Dermis microvascular lymphatic vessel endothelial cell (primary cell): ENCODE results near the gene EP400. TPM values are rescaled to one million over a fixed set of nuclear protein-coding genes. Genes with fewer than 3 reads are reported as not detected.

Experiments
- DNase-seq, 2 donors: peaks; one replicate each; pipeline versions ENCODE4 v3.0.0 to v3.0.0-alpha.2; 2010; ENCODE audit warnings: low read depth in 2 of 2
- total RNA-seq: library from RNA; depleted of rRNA; stranded (reverse); fragments of >200 nt; gene quantifications from 2 replicates; pipeline ENCODE4 v1.2.1, GENCODE V29; 2014

Gene EP400, protein sequence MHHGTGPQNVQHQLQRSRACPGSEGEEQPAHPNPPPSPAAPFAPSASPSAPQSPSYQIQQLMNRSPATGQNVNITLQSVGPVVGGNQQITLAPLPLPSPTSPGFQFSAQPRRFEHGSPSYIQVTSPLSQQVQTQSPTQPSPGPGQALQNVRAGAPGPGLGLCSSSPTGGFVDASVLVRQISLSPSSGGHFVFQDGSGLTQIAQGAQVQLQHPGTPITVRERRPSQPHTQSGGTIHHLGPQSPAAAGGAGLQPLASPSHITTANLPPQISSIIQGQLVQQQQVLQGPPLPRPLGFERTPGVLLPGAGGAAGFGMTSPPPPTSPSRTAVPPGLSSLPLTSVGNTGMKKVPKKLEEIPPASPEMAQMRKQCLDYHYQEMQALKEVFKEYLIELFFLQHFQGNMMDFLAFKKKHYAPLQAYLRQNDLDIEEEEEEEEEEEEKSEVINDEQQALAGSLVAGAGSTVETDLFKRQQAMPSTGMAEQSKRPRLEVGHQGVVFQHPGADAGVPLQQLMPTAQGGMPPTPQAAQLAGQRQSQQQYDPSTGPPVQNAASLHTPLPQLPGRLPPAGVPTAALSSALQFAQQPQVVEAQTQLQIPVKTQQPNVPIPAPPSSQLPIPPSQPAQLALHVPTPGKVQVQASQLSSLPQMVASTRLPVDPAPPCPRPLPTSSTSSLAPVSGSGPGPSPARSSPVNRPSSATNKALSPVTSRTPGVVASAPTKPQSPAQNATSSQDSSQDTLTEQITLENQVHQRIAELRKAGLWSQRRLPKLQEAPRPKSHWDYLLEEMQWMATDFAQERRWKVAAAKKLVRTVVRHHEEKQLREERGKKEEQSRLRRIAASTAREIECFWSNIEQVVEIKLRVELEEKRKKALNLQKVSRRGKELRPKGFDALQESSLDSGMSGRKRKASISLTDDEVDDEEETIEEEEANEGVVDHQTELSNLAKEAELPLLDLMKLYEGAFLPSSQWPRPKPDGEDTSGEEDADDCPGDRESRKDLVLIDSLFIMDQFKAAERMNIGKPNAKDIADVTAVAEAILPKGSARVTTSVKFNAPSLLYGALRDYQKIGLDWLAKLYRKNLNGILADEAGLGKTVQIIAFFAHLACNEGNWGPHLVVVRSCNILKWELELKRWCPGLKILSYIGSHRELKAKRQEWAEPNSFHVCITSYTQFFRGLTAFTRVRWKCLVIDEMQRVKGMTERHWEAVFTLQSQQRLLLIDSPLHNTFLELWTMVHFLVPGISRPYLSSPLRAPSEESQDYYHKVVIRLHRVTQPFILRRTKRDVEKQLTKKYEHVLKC (N-terminal part only)
- 5.9 and 10.7 TPM in 2 replicates for total RNA-seq

DNA sequence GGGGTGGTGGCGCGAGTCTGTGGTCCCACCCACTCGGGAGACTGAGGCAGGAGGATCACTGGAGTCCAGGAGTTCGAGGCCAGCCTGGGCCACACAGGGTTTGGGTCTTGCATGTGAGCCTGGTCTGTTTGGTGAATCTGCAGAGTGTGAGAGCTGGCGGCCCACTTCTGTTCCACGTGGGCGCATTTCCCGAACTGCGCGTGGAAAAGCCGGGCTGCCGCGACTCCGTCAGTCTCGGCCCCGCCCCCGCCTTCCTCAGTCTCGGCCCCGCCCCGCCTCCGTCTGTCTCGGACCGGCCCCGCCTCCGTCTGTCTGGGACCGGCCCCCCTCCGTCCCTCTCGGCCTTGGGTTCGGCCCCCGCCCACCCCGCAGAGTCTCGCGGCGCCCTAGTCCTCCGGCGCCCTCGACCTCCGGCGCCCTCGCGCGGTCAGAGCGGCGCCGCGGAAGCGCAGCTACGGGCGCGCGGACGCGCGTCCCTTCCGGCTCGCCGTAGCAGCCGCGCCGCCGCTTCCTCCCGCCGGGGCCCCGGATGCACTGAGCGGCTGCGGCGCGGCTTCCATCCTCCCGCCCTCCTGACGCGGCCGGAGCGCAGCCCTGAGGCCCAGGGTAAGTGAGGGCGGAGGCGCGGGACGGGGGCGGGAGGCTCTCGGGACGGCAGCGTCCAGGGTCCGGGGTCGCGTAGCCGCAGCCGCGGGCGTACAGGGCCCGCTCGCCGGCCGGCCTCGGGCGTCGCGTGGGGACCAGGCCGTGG, at the start of gene EP400:
Gene EP400, plus strand, starts transcription at position 512 of the 751 bp plus-strand sequence. CDS start 10,678 bp downstream, outside the sequence.
- DNase-seq, result peak; percentile 50 to 92

DNA sequence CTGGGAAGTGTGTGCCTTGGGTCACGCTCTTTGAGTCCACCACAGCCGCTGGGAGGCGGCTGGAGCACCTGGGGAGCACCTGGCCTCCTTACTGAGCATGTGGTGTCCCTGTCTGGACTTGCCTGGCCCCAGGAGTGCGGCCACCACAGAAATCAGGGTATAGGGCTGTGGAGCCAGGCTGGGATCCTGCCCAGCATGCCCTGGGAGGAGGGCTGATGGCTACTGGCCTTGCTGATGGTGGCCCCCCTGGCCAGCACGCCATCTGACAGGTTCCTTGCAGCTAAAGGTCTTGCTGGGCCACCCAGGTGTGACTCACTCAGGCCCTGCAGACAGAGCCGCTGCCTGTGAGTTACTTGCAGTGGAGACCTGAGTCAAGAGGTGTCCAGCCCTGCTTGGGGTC, 49.3 kb upstream of the EP400 start:
- DNase-seq, result no peak

DNA sequence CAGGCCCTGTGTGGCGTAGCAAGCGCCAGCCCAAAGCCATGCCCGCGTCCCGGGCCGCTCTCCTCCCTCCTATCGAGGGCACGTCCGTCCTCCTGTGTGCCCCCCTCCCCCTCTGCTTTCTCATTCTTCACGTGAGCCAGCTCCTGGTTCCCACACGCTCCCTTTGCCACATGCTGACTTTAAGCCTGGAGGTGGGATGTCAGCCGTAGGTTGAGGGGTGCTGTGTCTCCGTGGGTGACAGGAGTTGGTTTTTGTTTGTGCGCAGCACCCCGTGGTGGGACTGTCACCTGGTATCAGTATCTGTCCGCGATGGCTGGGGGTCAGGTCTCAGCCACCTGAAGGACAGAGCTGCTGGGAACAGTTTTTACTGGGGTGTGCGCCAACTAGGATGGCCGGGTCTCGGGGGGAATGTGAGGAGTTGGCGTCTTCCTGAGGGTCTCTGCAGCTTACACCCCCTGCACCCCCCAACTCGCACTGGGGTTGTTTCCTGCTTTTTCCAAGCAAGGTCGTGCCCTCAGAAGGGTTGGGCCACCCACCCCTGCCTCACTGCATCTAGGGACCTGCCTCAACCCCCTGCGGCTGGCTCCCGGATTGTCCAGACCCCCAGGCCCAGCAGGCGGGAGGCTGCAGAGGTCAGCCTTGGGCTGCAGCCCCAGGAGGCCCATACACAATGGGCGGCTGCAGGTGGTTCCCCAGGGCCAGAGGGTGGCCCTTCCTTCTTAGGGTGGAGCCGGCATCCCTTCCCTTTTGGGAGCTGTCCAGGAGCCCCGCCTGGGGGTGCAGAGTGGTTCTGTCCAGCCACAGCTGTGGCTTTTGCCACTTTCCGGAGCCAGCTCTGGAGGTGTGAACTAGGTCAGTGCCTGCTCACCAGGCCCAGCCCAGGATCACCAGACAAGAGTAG, 48.1 kb upstream of the EP400 start:
- DNase-seq, result no peak

DNA sequence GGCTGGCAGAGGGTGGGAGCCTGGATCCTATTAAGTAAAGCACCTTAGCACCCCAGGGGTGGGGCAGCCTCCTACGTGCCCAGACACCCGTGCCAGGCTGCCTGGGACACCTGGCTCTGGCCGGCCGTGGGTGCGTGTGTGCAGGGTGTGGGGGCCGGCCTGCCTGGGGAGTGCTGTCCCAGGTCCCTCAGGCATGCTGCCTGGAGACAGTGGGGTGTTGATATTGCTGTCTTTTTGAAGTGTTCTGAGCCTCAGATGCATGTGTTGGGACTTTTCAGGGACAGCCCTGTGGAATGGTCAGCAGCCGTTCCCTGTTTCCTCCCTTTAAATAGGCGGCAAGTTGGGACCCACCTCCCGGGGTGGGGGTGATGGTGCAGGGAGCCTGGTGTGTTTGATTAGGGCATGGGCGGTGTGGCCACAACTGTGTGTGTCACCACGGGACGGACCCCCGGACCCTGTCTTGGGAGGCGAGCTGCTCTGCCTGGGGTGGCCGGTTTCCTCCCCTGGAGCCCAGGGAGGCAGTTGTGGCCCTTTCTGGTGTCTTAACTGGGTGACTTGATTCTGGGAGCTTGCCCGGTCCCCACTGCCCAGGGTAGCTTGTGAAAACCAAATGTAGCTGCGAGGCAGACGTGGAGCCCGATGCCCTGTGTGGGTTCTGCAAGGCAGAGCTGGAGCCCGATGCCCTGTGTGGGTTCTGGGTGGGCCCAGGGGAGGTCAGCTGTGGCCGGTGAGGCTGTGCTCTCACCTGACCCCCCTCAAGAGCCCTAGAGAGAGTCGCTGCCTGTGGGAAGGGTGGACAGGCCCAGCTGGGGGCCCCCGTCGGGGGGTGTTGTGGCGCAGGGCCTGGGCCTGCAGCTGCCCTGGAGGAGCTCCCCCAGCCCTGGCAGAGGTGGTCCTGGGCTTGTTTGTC, 47.2 kb upstream of the EP400 start:
- no peak for DNase-seq

DNA sequence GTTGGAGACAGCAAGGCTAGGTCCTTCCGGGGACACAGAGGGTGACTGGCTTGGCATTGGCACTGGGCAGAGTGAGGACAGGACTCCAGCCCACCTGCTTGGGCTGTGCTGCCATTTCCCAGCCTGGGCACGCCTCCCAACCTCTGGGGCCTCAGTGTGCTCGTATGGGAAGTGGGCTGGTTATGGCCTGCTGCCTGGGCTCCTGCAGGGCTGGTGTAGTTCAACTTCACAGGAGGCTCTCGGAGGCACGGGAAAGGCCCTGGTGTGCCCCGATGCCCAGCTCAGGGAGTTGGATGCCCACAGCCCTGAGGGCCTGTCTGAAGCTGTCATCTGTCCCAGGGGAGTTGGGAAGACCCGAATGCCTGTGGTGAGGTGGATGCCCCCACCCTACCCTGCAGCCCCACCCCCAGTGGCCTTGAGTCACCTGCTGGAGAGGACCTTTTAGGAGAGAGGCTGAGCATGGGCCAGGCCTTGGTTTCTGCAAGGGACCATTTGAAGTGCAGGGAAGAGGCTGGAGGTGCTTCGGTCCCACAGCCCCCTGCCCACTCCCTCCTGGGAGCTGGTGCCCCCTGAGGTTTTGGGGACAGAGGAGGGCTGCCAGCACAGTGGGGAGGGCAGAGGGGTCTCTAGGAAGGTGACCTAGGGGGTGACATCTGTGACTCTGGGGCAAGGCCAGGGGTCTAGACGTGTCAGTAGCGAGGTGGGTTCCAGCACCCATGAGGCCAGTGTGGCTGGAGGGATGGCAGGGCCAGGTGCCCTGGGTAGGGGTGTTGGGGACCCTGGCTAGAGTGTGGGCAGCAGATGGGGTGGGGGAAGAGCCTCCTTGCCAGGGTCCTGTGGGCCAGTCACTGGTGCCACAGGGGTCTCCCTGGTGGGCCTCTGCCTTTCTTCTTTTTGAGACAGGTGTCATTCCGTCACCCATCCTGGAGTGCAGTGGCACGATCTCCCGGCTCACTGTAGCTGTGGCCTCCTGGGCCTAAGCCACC, 46.2 kb upstream of the EP400 start:
- no peak for DNase-seq

DNA sequence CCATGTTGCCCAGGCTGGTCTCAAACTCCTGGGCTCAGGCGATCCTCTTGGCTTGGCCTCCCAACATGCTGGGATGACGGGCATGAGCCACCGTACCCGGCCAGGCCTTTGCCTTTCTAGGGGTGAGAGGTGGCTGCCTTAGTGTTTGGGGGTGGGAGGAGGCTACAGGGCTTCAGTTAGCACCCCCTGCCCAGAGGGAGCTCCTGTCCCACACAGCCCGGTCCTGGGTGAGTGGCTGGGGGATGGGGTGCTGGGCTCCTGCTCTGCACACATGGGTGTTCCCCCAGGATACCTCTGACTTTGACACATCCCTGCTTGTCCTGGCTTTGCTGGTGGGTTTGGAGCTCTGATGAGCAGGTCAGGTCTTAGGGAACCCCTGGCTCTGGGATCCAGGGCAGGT, 45.4 kb upstream of the EP400 start:
- no peak for DNase-seq

DNA sequence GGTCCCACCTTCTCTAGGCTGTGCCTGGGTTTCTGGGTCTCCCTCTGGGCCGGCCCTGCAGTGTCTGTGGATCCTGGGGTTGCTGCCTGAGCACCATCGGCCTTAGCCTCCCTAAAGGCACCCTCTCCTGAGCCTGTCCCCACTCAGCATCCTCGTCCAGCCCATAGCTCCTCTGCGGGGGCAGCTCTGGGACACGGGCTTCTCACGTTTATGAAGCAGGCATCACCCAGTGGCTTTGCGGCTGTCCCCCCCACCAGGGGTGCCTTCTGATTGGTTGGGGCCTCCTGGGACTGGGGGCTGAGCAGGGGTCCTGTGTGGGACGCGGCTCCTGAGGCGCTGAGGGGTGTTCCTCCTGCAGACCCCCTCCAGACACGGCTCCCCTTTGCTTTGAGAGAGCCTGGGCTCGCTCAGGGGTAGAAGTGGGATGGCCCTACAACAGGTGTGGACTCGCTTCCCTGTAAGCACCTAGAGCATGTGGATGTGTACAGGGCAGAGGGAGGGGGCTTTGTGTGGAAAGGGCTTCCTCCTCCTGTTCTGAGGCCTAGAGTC, 44.6 kb upstream of the EP400 start:
- DNase-seq, result no peak

DNA sequence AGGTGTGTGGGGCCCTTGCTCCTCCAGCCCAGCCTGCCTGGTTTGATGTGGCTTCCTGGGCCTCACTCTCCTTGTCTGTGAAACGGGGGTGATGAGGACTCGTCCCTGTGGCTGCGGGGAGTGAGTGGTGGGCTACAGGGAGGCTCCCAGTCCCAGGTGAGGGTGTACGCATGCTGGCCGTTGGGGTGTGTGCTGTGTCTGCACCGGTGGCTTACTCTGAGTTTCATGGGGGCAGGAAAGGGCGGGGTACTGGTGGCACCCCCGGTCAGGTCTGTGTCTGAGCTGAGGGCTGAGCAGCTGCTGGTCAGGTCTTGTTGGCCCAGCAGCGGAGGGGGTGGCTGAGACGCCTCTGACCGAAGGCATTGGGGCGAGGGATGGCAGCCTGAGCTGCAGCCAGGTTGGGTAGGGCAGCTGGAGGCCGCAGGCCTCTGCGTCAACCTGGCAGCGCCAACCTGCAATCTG, 44.1 kb upstream of the EP400 start:
- DNase-seq, result no peak

DNA sequence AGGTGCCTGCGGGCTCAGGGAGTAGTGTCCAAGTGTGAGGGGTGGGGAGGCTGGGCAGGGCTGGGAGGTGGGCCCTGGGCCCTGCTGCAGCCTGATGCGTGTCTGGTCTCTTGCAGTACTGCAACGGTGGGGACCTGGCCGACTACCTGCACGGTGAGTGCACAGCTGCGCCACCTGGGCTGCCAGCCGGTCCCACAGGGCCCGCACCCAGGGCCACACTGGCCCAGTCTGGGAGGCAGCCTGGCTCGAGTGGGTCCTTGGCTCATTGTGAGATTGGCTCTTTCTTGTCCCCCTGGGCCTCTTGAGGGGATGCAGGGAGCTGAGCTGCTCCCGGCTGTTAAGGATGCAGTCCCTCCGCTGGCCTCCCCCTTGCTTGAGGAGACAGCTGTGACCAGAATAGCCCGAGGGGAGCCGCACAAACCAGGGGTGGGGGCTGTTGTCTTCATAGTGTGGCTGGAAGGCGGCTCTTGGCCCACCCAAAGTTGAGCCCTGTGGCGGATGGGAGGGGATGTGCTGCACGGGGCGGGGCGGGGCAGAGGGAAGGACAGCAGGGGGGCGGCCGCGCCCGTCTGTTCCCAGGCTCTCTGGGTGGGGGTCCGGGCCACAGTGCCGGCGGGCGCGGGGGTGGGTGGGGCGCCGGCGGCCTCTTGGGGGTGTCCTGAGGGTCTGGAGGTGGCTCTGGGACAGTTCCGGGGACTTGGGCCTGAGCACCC, 42.2 kb upstream of the EP400 start:
- no peak for DNase-seq

DNA sequence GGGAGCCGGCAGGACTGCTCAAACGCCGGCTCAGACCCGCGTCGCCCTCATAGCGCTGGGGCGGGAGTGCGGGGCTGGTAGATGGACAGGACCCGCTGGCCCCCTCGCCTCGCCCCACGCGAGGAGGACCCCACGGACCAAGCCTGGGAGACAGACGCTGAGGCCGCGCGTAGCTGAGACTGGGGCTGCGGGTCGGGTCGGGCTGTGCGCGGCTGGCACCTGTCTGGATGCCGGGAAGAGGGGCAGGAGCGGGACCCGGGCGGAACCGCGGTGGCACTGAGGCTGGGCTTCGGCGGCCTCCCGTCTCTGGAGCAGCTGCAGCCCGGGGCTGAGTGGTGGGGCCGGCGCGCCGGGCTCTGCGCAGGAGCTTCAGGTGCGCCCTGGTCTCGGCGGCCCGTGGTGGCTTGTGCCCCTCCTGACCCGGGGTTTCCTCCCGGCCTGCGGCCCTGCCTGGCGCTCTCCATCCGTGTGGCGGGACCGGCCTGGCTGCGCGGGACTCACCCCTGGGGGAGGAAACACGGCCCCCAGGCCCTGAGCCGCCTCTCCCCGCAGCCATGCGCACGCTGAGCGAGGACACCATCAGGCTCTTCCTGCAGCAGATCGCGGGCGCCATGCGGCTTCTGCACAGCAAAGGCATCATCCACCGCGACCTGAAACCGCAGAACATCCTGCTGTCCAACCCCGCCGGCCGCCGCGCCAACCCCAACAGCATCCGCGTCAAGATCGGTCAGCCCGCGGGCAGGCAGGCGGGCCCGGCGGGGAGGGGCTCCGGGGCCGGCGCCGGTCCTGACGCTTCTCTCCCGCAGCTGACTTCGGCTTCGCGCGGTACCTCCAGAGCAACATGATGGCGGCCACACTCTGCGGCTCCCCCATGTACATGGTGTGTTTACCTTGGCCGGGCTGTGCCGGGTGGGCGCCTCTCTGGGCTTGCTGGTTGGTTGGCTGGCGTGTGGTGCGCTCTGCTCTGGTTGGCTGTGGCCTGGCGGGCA, 41.4 kb upstream of the EP400 start:
- no peak for DNase-seq

DNA sequence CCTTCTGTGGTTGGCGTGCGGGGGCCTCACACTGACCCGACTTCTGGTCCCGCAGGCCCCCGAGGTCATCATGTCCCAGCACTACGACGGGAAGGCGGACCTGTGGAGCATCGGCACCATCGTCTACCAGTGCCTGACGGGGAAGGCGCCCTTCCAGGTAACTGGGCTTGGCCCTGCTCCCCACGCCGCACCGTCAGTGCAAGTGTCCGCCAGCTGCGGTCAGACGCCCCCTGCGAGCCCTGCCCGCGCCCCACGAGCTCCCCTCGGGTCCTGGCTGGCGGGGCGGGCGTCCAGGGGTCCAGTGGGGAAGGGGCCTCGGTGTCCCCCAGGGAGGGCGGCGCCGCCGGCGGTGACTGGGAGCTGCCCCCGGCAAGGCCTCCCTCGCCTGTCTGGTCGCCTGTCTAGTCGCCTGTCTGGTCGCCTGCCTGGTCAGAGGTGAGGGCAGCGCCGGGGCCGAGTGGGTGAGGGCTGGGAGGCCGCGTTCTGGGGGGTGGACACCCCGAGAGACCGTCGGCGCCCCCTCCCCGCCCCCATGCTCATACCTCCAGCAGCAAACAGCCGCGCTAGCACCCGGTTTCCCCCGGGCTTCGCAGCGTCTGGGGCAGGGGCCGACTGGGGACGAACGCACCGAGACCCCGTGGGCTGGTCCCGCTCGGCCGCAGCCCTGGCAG, 40.5 kb upstream of the EP400 start:
- no peak for DNase-seq

DNA sequence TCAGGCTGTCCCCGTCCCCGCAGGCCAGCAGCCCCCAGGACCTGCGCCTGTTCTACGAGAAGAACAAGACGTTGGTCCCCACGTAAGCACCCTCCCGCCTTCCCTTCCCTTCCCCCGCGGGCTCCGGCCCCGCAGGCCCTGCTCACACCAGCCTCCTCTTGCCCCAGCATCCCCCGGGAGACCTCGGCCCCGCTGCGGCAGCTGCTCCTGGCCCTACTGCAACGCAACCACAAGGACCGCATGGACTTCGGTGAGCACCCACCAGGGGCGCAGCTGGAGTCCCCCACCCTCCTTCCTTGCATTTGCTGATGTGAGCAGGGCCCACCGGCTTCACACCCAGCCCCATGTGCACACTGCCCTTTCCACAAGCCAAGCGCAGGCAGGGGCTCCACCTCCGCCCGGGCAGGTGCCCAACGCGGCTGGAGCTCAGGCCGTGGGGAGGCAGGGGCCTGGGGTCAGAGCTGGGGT, 40.0 kb upstream of the EP400 start:
- DNase-seq, result no peak

DNA sequence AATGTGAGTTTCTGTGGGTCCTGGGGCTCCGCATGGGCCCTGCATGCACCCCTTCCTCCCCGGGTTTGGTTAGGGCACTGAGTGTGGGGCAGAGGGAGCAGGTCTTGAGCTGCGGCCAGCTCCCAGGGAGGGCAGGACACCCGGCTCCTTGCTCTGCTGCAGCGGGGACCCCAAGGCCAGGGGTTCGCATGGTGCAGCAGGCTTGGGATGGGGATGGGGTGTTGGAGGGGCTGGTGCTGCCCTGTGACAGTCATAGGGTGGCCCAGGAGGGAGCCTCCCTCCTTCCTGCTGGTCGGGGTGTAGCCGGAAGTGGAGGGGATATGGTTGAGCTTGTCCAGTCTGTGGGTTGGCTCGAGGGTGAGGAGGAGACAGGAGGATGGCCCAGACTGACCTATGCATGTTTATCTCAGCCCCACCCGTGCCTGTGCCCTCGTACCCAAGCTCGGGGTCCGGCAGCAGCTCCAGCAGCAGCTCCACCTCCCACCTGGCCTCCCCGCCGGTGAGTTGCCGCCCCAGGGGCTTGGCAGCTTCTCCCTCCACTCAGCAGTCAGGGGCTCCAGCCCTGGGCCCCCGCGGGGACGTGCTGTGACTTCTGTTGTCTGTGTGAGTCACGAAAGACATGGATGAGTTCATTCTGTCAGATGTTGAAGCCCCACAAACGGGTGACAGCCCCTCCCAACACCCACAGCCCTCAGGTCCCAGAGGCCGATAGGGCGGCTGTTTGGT, 39.3 kb upstream of the EP400 start:
- DNase-seq, result no peak
